Ovary (tissue), 1 donor: ENCODE measurements around the gene MCF2L.

Experiments used
- EP300 ChIP-seq: sonication (generic); formaldehyde crosslinking; IDR thresholded peaks from one replicate; pipeline ENCODE4 v1.6.1; 2017; ENCODE audit warnings: antibody characterized with exemption
- POLR2A ChIP-seq: fragments of 450-650 bp; IDR thresholded peaks from one replicate; pipeline ENCODE4 v1.6.1; 2017; ENCODE audit warnings: antibody characterized with exemption, mild to moderate bottlenecking, moderate library complexity

DNA sequence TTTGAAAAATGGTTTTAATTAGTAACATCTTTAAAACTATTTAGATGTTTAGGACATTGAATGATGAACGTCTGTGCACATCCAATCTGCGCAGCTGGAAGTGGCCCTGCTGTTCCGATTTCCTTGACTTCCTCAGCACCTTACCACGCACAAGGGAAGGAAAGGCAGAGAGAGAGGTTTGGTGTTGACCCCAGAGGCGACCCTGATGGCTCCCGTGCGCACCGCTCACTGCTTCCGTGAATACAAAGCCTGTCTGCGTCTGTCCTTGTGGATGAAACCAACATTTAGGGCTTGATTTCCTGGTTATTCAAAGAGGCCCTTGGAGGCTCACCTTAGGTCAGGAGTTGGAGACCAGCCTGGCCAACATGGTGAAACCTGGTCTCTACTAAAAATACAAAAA lies 8.5 kb downstream of the MCF2L start:
- TF ChIP-seq EP300 (no peak), POLR2A (no peak)
